ENCODE results near the gene EVX1.

GRCh38 chr7:27223941-27224575 lies 18.5 kb upstream of the EVX1 start:
- TF ChIP-seq POLR2A (IDR thresholded peaks at IDR 0.05), result no peak
- TF ChIP-seq CTCF (IDR thresholded peaks at IDR 0.05 in 8 of 11, conservative IDR thresholded peaks at IDR 0.05 in 3 of 11), result no peak
- no peak for TF ChIP-seq POLR2AphosphoS5 (IDR thresholded peaks at IDR 0.05)

All from spleen (tissue), 7 donors.